ENCODE results near the gene FAM8A1.
A peak's percentile ranks its signal among the peaks of the same experiment; 100 is the strongest.
"Not testable (repeated sequence)": the region's sequence is repeated elsewhere in the genome, so short reads cannot be mapped to it uniquely, and the experiment has no call there.

FAM8A1 gene

GRCh38 chr6:17599877-17600526 lies at the start of gene FAM8A1:
Gene FAM8A1, plus strand, starts transcription at chr6:17600302. Its CDS starts 108 bp downstream, at chr6:17600410.
- Mint-ChIP-seq H3K36me3 (ENCODE audit: low read depth) (peaks cover 6% of the 10 kb centered on the region), H3K4me3 (peak within 1 kb of the TSS; percentile 76), H3K27ac (peak within 1 kb of the TSS; percentile 88), H3K4me1 (ENCODE audit: low read depth) (peaks cover 39% of the 10 kb centered on the region), H3K9me3 (no peaks in the 10 kb centered on the region), H3K27me3 (no peaks in the 10 kb centered on the region)
- DNase-seq: peak; percentile 97

DNA sequence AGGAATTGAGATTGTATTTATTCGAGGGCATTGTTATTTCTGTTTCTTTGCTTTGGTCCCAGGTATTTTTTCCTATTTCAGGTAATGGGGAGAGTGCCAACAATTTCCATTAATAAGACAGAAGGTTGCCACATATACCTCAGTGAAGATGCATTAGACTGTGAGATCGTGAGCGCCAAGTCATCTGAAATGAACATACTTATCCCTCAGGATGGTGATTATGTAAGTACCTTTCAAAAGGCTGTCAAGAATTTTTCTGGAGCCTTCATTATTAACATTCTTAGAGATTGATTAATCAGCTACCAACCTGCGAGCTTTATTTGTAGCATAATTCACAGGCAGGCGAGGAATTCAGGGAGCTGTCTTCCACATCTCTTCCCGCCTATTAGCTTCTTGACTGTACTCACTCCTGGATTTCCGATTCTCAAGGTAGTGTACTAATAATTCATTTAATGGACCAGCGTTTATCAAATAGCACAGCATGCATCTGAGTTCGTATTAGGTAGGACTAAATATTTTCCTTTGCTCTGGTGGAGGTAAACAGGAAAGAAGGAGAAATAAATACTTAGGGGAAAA lies 48.6 kb upstream of the FAM8A1 start:
- Mint-ChIP-seq H3K36me3 (ENCODE audit: low read depth) (no peaks in the 10 kb centered on the region), H3K4me3 (no peak overlapping the region), H3K27ac (no peak overlapping the region), H3K9me3 (no peaks in the 10 kb centered on the region), H3K4me1 (ENCODE audit: low read depth) (no peaks in the 10 kb centered on the region), H3K27me3 (peaks cover 22% of the 10 kb centered on the region)
- no peak for DNase-seq

- Mint-ChIP-seq H3K9me3 (no peaks in the 10 kb centered on the region), H3K4me3 (no peak overlapping the region), H3K27me3 (peaks cover 20% of the 10 kb centered on the region), H3K36me3 (ENCODE audit: low read depth) (no peaks in the 10 kb centered on the region), H3K4me1 (ENCODE audit: low read depth) (no peaks in the 10 kb centered on the region), H3K27ac (no peak overlapping the region)
- DNase-seq: no peak
Observed at GRCh38 chr6:17552861-17553260, 47.2 kb upstream of the FAM8A1 start.

GRCh38 chr6:17556014-17556413 lies 44.1 kb upstream of the FAM8A1 start:
- Mint-ChIP-seq H3K27me3 (peaks cover 20% of the 10 kb centered on the region), H3K4me3 (no peak overlapping the region), H3K36me3 (ENCODE audit: low read depth) (no peaks in the 10 kb centered on the region), H3K27ac (no peak overlapping the region), H3K9me3 (peaks cover under 1% of the 10 kb centered on the region), H3K4me1 (ENCODE audit: low read depth) (no peaks in the 10 kb centered on the region)
- DNase-seq: no peak

- Mint-ChIP-seq H3K4me1 (ENCODE audit: low read depth) (no peaks in the 10 kb centered on the region), H3K27ac (no peak overlapping the region), H3K36me3 (ENCODE audit: low read depth) (peaks cover 2% of the 10 kb centered on the region), H3K27me3 (no peaks in the 10 kb centered on the region), H3K9me3 (peaks cover 16% of the 10 kb centered on the region), H3K4me3 (no peak overlapping the region)
- no peak for DNase-seq
Observed at GRCh38 chr6:17562636-17563035, 37.5 kb upstream of the FAM8A1 start.

GRCh38 chr6:17565399-17565798 lies 34.7 kb upstream of the FAM8A1 start:
- H3K4me3 Mint-ChIP-seq: no peak overlapping the region
- no peaks in the 10 kb centered on the region for H3K4me1 Mint-ChIP-seq (ENCODE audit: low read depth)
- H3K27ac Mint-ChIP-seq: no peak overlapping the region
- H3K27me3 Mint-ChIP-seq: peaks cover 15% of the 10 kb centered on the region
- peaks cover 2% of the 10 kb centered on the region for H3K36me3 Mint-ChIP-seq (ENCODE audit: low read depth)
- peaks cover 16% of the 10 kb centered on the region for H3K9me3 Mint-ChIP-seq
- no peak for DNase-seq

DNA sequence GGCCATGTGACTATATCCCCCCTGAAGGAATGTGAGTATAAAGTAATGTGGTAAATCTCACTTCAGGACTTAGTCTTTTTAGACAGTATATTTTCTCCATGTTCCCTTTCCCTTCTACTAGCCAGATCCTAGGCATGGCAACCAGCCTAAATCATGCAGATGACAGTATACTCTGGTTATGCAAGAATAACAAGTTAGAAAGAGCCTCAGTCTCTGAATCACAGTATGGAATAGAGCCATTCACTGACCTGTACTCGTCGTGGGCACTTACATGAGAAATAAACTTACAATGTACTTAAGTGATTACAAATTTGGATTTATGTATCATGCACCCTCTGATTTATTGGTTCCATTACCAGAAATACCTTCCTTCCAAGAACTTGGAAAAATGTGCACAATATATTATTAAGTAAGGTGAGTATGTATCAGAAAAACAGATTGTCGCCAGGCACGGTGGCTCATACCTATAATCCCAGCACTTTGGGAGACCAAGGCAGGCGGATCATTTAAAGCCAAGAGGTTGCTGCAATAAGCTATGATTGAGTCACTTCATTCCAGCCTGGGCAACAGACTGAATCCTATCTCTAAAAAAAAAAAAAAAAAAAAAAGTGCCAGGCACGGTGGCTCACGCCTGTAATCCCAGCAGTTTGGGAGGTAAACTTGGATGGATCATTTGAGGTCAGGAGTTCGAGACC lies 25.1 kb upstream of the FAM8A1 start:
- Mint-ChIP-seq H3K4me1 (ENCODE audit: low read depth) (no peaks in the 10 kb centered on the region), H3K4me3 (no peak overlapping the region), H3K27ac (no peak overlapping the region), H3K36me3 (ENCODE audit: low read depth) (no peaks in the 10 kb centered on the region), H3K9me3 (peaks cover 12% of the 10 kb centered on the region), H3K27me3 (peaks cover 35% of the 10 kb centered on the region)
- DNase-seq: no peak

DNA sequence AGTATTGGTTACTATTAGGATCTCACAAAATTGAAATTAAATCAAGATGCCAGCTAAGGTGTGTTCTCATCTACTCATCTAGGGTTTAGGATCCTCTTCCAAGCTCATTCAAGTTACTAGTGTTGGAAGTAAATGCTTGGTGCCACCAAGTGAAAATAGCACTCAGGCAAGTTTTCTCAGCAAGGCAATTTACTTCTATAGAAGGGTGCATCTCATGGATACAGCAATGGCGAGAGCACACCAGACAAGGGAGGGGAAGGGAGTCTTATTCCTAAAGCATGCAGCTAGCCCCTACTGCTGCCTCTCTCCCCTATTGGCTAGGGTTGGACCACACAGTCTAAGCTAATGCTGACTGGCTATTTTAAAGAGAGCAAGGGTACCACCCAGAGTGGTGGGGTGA lies 23.0 kb upstream of the FAM8A1 start:
- peaks cover 1% of the 10 kb centered on the region for H3K4me1 Mint-ChIP-seq (ENCODE audit: low read depth)
- H3K36me3 Mint-ChIP-seq (ENCODE audit: low read depth): no peaks in the 10 kb centered on the region
- H3K9me3 Mint-ChIP-seq: peaks cover 12% of the 10 kb centered on the region
- H3K4me3 Mint-ChIP-seq: no peak overlapping the region
- no peak overlapping the region for H3K27ac Mint-ChIP-seq
- H3K27me3 Mint-ChIP-seq: peaks cover 39% of the 10 kb centered on the region
- DNase-seq: no peak

DNA sequence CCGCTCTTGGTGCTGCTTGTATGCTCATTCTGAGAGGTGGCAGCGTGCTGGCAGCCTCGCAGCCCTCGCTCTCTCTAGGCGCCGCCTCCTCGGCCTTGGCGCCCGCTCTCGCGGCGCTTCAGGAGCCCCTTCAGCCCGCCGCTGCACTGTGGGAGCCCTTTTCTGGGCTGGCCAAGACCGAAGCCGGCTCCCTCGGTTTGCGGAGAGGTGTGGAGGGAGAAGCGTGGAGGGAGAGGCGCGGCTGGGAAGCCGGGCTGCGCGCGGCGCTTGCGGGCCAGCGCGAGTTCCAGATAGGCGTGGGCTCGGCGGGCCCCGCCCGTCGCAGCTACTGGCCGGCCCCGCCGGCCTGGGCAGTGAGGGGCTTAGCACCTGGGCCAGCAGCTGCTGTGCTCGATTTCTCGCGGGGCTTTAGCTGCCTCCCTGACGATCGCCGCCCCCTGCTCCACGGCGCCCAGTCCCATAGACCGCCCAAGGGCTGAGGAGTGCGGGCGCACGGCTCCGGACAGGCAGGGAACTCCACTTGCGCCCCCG lies 19.5 kb upstream of the FAM8A1 start:
- Mint-ChIP-seq H3K9me3 (peaks cover 12% of the 10 kb centered on the region), H3K4me3 (peak overlapping the region; percentile 48), H3K36me3 (ENCODE audit: low read depth) (no peaks in the 10 kb centered on the region), H3K27ac (no peak overlapping the region), H3K27me3 (peaks cover 24% of the 10 kb centered on the region), H3K4me1 (ENCODE audit: low read depth) (peaks cover 8% of the 10 kb centered on the region)
- DNase-seq: peak; percentile 58

- H3K4me1 Mint-ChIP-seq (ENCODE audit: low read depth); DNase-seq; H3K4me3 Mint-ChIP-seq; H3K36me3 Mint-ChIP-seq (ENCODE audit: low read depth); H3K27ac Mint-ChIP-seq: not testable (repeated sequence)
- peaks cover 24% of the 10 kb centered on the region for H3K27me3 Mint-ChIP-seq
- H3K9me3 Mint-ChIP-seq: peaks cover 12% of the 10 kb centered on the region
Observed at GRCh38 chr6:17581282-17581681, 18.8 kb upstream of the FAM8A1 start.

- H3K27me3 Mint-ChIP-seq: peaks cover 13% of the 10 kb centered on the region
Observed at GRCh38 chr6:17583811-17584210, 16.3 kb upstream of the FAM8A1 start.

GRCh38 chr6:17584241-17584803 lies 15.8 kb upstream of the FAM8A1 start:
- no peaks in the 10 kb centered on the region for H3K36me3 Mint-ChIP-seq (ENCODE audit: low read depth)
- DNase-seq: no peak
- no peak overlapping the region for H3K27ac Mint-ChIP-seq
- H3K4me3 Mint-ChIP-seq: no peak overlapping the region
- H3K27me3 Mint-ChIP-seq: peaks cover 13% of the 10 kb centered on the region
- H3K9me3 Mint-ChIP-seq: no peaks in the 10 kb centered on the region
- H3K4me1 Mint-ChIP-seq (ENCODE audit: low read depth): peaks cover 14% of the 10 kb centered on the region

More at GRCh38 chr6:17583811-17584210, 16.3 kb upstream of the FAM8A1 start:
- H3K36me3 Mint-ChIP-seq (ENCODE audit: low read depth): no peaks in the 10 kb centered on the region
- H3K4me1 Mint-ChIP-seq (ENCODE audit: low read depth): peaks cover 8% of the 10 kb centered on the region
- DNase-seq: no peak
- no peak overlapping the region for H3K4me3 Mint-ChIP-seq
- H3K9me3 Mint-ChIP-seq: no peaks in the 10 kb centered on the region
- no peak overlapping the region for H3K27ac Mint-ChIP-seq

- Mint-ChIP-seq H3K4me1 (ENCODE audit: low read depth) (peaks cover 20% of the 10 kb centered on the region), H3K36me3 (ENCODE audit: low read depth) (no peaks in the 10 kb centered on the region), H3K27me3 (peaks cover 11% of the 10 kb centered on the region), H3K4me3 (no peak overlapping the region), H3K9me3 (no peaks in the 10 kb centered on the region), H3K27ac (no peak overlapping the region)
- no peak for DNase-seq
Observed at GRCh38 chr6:17585766-17586490, 14.2 kb upstream of the FAM8A1 start.

DNA sequence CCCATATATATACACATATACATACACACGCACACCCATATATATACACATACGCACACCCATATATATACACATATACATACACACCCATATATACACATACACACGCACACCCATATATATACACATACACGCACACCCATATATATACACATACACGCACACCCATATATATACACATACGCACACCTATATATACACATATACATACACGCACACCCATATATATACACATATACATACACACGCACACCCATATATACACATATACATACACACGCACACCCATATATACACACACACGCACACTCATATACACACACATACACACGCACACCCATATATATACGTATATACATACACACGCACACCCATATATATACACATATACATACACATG lies 13.5 kb upstream of the FAM8A1 start:
- DNase-seq; H3K4me3 Mint-ChIP-seq; H3K9me3 Mint-ChIP-seq; H3K27me3 Mint-ChIP-seq; H3K27ac Mint-ChIP-seq; H3K36me3 Mint-ChIP-seq (ENCODE audit: low read depth): not testable (repeated sequence)
- peaks cover 23% of the 10 kb centered on the region for H3K4me1 Mint-ChIP-seq (ENCODE audit: low read depth)
